NCI-H1105 (cell line): ENCODE data around the gene PHOSPHO1.
"Not testable (repeated sequence)": the region's sequence is repeated elsewhere in the genome, so short reads cannot be mapped to it uniquely, and the experiment has no call there.

Experiments used
- DNase-seq: peaks from one replicate; lab custom pipeline; 2025; lab: John Stamatoyannopoulos, UW

Gene PHOSPHO1

GRCh38 chr17:49193513-49194296 is 36.9 kb downstream of the PHOSPHO1 start:
- peak; percentile 44 for DNase-seq

- peak; percentile 73 for DNase-seq
Observed at GRCh38 chr17:49191917-49192741, 38.5 kb downstream of the PHOSPHO1 start.

- DNase-seq, result no peak
Observed at GRCh38 chr17:49191409-49191916, 39.1 kb downstream of the PHOSPHO1 start.

GRCh38 chr17:49190932-49191331 is 39.7 kb downstream of the PHOSPHO1 start:
- no peak for DNase-seq

- DNase-seq, result no peak
Observed at GRCh38 chr17:49187301-49187700, 43.3 kb downstream of the PHOSPHO1 start.

- DNase-seq, result not testable (repeated sequence)
Observed at GRCh38 chr17:49185381-49185780, 45.2 kb downstream of the PHOSPHO1 start.

GRCh38 chr17:49184522-49184921 is 46.1 kb downstream of the PHOSPHO1 start:
- not testable (repeated sequence) for DNase-seq

GRCh38 chr17:49183801-49184200 is 46.8 kb downstream of the PHOSPHO1 start:
- DNase-seq, result no peak

- DNase-seq, result no peak
Observed at GRCh38 chr17:49183341-49183740, 47.2 kb downstream of the PHOSPHO1 start.

- no peak for DNase-seq
Observed at GRCh38 chr17:49180998-49181635, 49.5 kb downstream of the PHOSPHO1 start.

GRCh38 chr17:49180303-49180702 is 50.3 kb downstream of the PHOSPHO1 start:
- no peak for DNase-seq

- not testable (repeated sequence) for DNase-seq
Observed at GRCh38 chr17:49175978-49176377, 54.6 kb downstream of the PHOSPHO1 start.
